SKM-1 treated with dmso at 0.1 percent for 144 hours (cell line): ENCODE measurements around the gene TARS2.

ENCODE experiments used
- DNase-seq: peaks from one replicate; lab custom pipeline; 2025; ENCODE audit not compliant: unreplicated experiment; lab: John Stamatoyannopoulos, UW

TARS2 gene

DNA sequence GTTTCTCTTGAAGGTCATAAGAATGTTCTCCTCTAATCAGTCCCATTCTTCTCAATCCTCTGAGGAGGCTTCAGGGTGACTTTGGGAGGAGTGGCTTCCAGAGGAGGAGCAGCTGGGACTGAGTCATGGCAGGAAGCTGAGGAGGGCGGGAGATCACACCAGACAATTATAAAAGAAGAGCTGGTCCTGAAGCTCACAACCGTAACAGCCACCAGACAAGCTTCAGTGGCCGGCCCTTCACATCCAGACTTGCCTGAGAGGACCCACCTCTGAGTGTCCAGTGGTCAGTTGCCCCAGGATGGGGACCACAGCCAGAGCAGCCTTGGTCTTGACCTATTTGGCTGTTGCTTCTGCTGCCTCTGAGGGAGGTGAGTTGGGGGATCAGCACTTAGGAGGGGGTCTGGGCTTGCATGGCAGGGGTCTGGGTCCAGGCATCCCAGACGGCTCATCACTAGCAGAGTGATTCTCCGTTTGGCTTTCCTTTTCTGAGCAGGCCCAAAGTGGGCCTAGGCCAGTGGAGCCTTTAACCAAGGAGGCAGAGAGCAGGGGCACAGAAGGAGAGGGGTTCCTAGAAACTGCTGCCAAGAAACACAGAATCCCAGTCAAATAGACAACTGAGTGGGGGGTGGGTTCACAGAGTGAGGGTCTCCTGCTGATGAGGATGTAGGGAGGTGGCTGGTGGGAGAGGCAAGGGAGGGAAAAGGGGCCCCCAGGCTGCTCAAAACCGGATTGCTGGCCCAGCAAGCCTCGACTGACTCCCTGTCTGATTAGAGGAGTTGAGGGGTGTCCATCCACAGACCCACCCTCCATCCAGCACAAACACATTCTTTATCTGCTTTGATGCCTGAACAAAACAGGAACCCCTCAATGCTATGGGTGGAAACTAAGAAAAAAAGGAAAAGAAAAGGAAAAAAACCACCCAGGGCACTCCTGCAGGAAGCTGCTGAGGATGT lies 21.0 kb downstream of the TARS2 start, which contains the start of gene ECM1:
Gene ECM1 (plus strand): TSS at position 198 of the 953 bp plus-strand sequence. CDS start 101 bp downstream, at position 299.
- DNase-seq = no peak

DNA sequence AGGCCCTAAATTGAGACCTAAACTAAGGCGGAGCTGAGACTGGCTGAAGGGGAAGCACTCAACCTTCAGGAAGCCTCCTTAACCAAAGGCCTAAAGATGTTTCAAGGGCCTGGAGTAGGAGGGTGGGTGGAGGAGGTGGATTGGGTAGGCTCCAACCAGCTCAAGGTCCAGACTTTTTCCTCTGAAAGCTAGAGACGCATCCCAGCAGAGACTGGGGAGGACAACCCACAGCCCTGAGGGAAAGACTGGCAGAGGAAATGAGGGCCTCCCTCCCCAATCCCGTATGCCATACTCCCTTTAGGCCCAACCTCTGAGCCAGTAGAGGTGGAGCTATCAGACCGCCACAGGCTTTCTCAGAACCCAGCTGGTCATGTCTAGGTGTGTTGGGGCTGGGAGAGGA lies 21.8 kb downstream of the TARS2 start:
- DNase-seq = no peak

DNA sequence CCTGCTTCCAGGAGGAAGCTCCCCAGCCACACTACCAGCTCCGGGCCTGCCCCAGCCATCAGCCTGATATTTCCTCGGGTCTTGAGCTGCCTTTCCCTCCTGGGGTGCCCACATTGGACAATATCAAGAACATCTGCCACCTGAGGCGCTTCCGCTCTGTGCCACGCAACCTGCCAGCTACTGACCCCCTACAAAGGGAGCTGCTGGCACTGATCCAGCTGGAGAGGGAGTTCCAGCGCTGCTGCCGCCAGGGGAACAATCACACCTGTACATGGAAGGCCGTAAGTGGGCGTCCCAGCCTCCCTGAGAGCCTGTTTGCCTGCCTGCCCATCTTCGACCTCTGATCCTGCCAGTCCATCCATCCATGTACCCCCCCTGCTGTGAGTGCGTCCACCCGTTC lies 24.3 kb downstream of the TARS2 start:
- no peak for DNase-seq

DNA sequence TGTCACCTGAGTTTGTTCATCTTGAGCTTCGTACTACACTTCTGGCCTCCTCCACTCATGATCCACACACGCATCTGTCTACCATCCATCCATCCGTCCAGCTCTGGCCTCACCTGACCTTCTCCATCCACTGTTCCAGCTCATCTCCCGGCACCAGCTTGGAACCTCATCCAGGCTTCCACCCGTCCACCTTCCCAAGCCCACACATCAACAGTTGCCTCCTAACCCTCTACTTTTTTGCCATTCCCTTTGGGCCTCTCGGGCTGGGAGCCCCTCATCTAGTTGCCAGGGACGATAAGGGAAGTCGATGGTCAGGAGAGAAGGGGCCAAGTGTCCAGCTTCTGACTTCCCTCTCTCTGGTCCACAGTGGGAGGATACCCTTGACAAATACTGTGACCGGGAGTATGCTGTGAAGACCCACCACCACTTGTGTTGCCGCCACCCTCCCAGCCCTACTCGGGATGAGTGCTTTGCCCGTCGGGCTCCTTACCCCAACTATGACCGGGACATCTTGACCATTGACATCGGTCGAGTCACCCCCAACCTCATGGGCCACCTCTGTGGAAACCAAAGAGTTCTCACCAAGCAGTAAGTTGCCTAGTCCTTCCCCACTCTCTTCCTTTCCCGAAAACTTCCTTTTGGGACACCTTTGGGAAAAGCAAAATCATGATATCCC lies 24.9 kb downstream of the TARS2 start:
- DNase-seq = no peak

DNA sequence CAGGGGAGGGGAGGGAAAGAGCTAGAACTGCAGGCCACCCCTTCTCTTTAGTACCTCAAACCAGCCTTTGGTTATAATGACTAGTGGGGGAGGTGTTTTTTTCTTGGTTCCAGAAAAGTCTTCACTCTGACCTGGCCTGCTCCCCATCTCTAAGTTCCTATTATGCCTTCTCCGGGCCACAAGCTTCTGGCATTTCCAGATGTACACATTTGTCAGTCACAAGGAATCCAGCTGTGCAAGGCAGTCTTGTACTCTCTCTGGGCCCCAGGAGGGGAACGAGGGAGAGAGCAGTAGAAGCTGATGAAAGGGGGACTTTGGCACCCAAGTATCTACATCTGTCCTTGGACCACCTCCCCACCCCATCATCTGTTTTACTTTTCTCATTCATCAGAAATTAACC lies 25.6 kb downstream of the TARS2 start:
- DNase-seq = no peak

DNA sequence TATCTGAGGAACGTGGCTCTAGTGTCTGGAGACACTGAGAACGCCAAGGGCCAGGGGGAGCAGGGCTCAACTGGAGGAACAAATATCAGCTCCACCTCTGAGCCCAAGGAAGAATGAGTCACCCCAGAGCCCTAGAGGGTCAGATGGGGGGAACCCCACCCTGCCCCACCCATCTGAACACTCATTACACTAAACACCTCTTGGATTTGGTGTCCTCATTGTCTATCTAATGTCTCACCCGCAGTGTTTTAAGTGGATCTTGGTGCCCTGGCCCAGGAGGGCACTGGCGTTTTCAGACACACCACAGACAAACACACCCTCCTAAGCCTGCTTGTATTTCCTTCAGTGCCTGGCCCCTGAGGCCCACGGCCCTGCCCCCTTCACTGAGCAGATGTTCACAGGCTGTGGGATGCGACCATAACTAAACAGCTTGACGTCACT lies 26.2 kb downstream of the TARS2 start:
- no peak for DNase-seq

DNA sequence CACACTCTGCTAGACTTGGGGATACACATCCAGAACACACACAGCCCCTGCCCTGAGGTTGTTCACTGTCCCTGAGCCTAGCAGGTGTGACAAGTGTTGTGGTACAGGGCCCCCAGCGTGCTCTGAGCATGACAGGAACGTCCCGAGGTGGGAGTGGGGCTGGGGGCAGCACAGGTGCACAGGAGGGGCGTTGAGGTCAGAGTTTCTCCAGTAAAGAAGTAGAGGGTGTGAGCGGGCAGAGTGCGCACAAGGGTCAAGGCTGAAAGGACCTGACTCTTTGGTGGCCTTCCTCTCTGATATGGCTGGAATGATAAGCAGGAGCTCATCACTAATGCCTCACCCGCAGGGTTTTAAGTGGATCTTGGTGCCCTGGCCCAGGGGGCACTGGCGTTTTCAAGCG lies 27.0 kb downstream of the TARS2 start:
- no peak for DNase-seq

DNA sequence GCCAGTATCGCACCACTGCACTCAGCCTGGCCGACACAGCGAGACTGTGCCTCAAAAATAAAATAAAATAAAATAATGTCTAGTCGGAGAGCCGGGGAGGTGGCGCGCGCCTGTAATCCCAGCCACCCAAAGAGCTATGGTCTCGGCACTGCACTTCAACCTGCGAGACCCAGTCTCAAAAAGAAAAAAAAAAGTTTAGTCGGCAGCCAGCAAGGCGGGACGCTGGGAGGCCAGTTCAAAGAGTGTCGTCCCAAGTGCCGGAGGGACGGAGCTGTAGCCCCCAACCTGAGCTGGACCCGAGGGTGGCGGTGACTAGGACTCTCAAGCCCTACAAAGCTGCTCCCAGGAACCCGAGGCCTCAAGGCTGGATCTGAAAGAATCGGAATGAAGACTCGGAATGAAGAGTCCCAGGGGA lies 27.7 kb downstream of the TARS2 start:
- no peak for DNase-seq

DNA sequence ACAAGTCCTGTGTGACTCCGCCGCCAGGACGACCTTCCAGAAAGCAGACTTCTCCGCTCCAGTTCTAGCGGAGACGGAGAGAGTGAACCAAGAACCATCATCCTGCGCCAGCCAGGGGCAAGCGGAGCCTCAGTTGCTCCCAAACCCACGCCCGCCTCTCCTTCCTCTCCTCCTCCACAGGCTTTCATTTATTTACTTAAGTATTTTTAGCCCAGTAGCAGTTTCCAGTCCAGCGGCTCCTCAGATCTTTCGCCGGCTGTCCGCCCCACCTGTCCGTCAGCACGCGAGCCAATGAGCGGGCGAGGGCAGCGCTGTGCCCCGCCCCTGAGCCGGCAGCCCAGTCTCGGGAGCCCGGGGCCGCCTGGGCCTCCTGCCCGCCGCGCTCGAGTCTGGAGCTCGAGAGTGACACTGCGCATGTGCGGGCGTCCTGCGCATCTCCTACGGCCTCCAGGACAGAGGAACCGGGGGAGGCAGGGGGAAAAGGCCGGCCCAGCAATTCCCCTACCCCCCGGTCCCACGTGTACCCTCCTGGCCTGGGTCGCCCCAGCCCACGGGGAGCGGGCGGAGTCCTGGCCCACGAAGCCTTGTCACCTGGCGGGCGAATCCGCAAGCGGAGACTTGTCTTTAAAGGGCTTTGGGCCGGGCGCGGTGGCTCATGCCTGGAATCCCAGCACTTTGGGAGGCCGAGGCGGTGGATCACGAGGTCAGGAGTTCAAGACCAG lies 28.3 kb downstream of the TARS2 start, which contains the start of gene FALEC:
Gene FALEC (plus strand): TSS at position 425 of the 722 bp plus-strand sequence.
- peak; percentile 99 for DNase-seq

DNA sequence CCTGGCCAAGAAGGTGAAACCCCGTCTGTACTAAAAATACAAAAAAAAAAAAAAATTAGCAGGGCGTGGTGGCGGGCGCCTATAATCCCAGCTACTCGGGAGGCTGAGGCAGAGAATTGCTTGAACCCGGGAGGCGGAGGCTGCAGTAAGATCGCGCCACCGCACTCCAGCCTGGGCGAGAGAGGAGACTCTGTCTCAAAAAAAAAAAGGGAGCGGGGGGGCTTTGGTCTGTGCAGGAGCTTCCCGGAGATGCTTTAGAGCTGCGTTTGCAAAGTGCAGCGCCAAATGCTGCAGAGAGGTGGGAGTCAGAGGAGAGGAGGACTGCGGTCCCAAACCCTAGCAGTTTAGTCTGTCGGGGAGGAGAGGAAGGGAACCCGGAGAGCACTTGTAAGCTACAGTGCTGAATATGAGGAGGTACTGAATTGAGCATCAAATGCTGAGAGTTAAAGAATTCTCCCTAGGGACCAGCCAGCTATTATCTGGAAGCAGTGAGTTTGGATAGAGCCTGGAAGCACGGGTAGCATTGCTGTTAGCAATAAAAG lies 28.9 kb downstream of the TARS2 start:
- peak; percentile 28 for DNase-seq

DNA sequence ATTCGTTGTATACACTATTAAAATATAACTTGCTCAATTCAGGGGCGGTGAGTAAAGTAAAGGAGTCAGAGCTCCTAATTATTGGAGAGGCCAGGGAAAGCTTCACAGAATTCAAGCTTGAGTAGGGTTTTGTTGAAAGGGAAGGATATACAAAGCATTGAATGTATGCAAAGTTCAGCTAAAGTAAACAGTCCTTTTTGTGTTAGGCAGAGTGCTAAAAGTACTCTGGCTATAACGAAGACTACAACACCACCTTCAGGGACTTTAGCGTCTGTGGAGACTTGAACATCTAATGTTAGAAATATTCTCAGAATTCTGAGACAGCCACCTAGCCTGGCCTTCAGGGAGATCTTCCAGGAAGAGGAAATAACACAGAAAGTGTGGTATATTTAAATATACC lies 29.4 kb downstream of the TARS2 start:
- peak; percentile 31 for DNase-seq

DNA sequence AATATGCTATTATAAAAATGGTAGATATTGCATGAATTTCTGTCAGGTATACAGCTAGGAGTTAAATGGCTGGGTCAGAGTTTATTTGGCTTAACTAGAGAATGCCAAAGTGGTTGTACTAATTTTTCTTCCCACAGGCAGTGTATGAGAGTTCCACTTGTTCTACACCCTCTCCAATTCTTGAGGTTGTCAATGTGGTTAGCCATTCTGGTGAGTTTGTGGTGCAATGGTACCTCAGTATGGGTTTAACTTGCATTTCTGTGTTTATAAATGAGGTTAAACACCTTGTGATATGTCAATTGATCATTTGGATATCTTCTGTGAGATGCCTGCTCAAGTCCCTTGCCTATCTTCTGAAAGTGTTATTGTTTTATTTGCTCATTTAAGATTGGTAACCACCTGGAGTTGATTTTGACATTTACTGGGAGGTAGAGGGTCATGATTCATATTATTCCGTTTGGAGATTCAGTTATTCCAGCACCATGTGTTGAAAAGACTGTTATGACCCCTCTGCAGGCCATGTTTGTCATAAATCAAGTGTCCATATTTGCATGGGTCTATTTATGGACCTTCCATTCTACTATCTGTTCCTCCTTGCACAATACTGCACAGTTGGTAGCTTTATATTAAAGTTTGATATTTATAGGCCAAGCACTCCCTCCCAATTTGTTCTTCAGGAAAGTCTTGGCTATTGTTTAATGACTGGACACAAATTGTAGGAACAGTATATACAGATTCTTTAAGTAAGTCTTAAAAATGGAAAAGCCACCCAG lies 34.2 kb downstream of the TARS2 start:
- no peak for DNase-seq

DNA sequence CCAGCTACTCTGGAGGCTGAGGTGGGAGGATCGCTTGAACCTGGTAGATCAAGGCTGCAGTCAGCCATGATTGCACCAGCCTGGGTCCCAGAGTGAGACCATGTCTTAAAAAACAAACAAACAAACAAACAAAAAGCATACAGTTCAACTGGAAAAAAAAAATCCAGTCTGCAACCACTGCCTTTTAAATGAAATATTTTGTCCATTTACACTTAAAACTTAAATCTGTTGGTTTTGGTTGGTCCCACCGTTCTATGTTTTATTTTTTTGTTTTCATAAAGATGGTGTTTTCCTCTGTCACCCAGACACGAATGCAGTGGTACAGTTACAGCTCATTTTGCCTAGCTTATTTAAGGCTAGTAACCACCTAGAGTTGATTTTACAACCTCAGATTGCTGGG lies 38.1 kb downstream of the TARS2 start:
- DNase-seq = no peak

DNA sequence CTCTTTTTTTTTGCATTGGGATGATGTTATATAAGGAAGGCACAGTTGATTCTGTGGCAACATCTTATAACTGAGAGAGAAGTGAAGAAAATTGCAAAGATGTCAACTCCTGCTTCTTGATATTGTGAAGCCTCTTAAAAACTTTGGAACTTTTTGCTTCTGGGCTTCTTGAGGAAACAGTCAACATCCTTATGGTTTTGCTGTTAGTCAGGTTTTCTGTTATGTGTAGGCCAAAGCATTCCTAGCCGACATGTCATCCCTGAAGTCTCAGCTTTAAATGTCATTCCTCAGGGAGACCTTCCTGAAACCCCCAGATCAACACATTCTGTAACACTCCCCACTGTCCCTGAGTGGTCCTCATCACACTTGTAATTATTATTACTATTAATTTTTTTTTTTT lies 41.0 kb downstream of the TARS2 start:
- DNase-seq = no peak

DNA sequence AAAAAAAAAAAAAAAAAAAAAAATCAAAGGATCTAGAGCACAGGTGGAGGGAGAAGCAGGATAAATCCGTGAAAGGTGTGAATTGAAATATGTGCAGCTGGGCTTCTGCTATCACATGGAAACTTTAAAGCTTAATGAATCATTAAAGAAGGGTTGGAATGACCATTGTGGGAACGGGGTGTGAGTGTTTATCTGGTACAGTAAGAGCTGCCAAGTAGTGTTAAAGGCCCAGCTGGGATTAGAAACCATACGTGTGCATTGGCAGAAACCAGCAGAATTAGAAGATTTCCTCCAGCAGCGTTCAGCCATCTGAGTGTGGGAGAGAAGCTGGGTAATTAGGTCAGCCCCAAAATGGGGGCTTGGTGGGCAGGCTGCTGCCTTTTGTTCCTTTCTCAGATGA lies 41.8 kb downstream of the TARS2 start:
- DNase-seq = no peak

DNA sequence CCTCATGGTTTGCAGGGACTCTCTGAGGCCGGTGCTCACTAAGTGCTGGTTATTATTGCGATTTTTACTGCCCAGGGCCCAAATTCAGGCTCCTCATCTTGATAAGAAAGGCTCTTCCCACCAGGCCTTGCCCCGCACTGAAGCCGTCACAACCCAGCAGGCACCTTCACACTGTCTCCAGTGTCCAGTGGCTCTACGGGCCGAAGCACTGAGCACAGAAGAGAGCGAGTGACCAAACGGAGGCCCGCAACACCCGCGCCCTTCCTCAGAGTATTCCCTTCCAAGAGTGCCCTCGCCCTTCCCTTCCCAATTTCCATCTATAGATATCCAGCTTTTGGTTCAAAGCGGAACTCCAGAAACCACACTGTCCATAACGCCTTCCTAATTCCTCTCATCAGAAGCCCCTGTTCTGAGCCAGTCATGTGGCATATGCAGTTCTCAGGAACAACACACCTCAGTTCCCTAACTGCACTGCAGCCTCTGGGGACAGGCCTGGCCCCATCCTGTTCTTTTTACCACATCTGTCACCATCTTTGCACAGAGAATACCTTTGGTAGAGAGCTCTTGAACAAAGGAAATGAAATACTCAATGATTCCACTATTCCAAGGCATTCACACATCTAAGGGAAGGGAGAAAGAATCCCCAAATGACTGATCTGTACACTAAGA lies 43.4 kb downstream of the TARS2 start:
- DNase-seq = no peak

DNA sequence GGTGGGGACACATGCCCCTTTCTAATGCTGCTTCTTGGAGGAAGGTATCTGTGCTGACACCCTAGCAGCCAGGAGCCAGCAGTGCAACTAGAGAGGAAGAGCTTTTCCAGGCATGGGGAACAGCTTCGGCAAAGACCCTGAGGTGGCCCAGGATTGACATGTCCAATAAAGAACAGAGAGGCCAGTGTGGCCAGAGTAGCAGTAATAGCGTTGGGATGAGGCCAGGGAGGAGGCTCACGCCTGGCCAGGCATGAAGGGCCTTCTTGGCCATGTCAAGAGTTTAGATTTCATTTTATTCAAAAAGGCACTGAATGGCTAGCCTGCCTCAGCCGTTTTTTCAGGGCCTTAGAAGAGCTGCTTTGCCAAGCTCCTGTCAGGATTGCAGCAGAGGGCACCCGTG lies 45.6 kb downstream of the TARS2 start:
- DNase-seq = no peak

DNA sequence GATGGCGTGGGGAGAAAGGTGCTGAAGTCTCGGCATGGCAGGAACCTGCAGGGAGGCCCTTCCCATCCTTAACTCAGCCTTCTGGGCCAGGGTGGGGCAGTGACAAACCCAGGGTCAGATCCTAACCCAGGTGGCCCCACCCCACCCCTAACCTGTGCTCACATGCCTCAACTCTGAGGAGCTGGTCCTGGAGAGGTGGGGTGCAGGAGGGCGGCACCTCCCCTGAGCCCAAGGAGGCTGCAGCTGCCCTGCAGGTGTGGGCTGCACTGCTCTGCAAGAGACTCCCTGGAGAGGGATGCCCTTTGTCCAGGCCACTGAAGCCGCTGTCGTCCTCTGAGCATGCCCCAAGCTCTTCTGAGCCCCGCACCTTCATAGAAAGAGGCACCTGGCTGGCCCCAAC lies 46.8 kb downstream of the TARS2 start:
- DNase-seq = no peak

DNA sequence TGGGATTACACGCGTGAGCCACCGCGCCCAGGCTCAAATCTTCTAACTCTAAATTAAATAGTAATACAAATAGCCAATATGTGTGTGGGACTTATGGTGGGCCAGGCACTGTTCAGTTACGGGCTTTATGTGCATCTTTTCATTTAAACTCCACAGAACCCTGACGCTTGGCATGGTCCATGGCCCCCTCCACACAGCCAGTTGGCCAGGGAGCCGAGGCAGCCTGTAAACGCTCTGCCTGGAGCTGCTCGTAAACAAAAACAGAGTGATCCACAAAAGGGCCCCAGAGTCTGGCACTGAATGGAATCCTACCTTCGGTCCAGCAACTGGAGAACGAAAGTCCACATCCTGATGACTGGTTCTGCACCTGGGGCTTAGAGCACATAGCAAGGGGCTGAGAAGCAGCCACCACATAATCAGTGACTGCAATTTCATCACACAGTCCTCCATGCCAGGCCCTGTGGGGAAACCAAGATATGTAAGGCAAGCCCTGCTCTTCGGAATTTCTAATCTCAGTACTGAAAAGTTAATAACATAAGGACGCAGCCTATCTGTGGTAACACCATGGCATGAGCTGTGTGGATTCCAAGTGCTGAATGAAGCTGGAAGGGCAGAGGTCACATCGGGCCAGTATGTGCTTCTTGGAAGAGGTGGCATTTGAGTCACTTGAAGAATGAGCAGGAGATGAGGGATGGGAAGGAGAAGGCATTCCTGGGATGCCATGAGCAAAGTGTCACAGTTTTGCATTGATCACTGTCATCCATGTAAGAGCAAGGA lies 48.5 kb downstream of the TARS2 start:
- no peak for DNase-seq
